Measurements from ENCODE around the gene ADI1. TPM values are rescaled to one million over a fixed set of nuclear protein-coding genes. Genes with fewer than 3 reads are reported as not detected.
A peak's percentile ranks its signal among the peaks of the same experiment; 100 is the strongest.
"Not testable (repeated sequence)": the region's sequence is repeated elsewhere in the genome, so short reads cannot be mapped to it uniquely, and the experiment has no call there.

The ADI1 gene
- total RNA-seq, 1 donor from 2014 or later: 21.8 TPM

GRCh38 chr2:3493615-3494007 lies 25.7 kb downstream of the ADI1 start:
- no peak for DNase-seq

DNA sequence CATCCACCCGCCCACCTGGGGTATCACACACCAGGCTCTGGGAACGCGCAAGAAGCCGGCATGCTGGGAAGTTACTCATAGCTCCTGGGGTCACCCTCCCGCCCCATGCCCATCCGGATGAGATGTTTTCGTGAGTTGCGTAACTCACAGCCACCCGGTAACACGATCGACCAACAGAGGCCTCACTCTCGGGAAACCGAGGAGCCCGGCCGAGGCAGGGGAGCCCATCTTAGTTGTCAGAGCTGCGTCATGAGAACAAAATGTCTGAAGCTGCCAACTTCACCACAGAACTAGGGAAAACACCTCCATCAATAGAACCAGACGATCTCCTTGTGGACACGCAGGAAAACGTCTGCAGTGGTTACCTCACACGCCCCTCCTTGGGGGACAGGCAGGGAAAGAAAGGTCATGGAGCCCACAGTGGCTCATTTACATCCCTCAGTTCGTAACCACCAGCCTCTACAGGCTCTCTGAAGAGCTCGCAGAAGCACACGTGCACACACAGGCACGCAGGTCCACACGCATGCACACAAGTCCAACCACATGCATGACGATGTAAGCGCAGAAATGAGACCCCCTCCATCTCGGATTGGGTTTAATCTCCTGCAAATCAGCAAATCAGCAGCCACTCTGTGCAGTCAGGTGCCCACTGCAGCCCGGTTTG lies 26.2 kb downstream of the ADI1 start:
- DNase-seq: no peak

DNA sequence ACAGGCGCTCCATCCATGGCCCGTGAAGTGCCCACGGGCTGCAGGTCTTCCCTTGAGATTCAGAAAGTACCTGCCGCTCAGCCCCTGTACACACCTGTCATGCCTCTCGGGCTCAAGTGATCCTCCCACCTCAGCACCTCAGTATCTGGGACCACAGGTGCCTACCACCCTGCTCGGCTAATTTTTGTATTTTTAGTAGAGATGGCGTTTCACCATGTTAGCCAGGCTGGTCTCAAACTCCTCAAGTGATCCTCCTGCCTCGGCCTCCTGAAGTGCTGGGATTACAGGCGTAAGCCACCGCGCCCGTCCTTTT lies 26.9 kb downstream of the ADI1 start:
- not testable (repeated sequence) for DNase-seq

DNA sequence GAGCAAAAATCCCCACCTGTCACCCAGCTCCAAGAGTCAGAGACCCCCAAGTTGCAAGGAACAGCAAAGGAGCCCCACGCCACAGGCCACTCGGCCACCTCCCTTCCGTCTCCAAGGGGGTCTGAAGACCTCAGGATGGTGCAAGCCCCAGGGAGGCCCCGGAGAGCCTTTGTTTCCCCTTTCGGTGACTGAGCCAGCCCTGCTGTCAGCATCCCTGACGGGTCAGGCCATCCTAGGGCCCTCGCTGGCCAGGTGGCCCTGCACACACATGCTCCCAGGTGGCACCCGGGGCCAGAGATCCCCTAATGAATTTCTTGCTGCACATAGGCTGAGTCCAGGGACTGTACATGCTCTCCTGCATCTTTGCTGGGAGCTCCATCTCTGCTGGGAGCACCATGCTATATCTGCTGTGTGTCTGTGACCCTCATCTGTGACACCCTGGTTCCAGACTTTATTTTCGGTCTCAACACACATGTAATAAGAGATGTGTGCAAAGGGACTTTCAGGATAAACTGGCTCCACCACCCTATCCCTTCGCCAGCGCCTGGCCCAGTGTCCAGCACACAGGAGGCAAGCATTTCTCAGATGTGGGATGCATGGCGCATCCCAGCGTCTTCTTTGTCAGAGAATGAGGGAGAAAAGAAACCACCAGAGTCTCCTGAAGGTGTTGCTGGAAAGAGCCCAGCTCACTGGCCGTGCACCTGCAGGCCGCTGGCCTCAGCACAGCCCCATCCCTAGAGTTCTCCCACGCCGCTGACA lies 27.4 kb downstream of the ADI1 start:
- no peak for DNase-seq

DNA sequence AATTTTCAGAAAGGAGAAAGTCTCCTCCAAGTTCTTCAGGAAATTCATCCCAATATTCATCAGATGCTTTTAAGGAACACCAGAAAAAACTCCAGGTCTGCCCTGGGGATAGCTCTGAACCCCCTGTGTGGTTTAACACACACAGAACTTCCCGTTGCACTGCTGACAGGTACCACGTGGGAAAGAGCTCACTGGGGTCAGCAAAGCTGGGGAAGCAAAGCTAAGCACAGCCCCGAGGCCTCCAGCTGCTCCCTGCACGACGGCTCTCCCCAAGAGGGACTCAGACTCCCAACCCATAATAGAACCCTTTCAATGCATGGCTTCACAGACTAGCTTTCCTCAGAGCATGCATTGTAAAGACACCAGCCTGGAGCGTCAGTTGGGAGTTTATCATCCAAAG lies 28.0 kb downstream of the ADI1 start:
- no peak for DNase-seq

- no peak for DNase-seq
Measured at GRCh38 chr2:3490191-3491170, 28.9 kb downstream of the ADI1 start.

DNA sequence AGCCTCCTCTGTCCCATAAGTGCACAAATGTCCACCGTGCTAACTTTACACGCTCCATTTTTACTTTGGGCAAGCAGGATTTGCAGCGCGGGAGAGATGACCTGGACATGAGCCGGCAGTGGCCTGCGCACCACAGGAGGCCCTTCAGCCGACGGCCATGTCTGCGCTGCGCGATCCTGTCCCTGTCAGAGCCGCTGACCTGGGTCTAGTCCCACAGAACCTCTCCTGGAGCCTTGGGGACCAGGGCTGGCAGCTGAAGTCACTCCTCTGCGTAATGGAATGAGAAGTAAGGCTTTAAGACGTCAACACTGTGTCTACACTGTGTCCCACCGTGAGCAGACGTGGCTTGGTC lies 29.6 kb downstream of the ADI1 start:
- no peak for DNase-seq

GRCh38 chr2:3488855-3489763 lies 30.2 kb downstream of the ADI1 start:
- no peak for DNase-seq

GRCh38 chr2:3488061-3488531 lies 31.2 kb downstream of the ADI1 start:
- DNase-seq: no peak

DNA sequence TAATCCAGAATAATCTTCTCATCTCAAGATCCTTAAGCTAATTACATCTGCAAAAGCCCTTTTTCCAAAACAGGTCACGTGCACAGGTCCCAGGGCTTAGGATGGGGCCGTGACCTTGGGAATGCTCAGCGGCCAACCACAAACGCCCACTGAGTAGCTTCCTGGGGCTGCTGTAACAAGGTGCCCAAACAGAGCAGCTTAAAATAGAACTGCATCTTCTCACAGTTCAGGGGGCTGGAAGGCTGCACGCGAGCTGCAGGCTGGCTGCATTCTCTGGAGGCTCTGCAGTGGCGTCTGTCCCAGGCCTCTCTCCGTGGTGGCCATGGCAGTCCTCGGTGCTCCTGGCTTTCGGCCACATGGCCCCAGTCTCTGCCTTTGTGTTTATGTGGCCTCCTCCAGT lies 31.9 kb downstream of the ADI1 start:
- no peak for DNase-seq

- DNase-seq: no peak
Measured at GRCh38 chr2:3487028-3487425, 32.3 kb downstream of the ADI1 start.

- no peak for DNase-seq
Measured at GRCh38 chr2:3486047-3487027, 33.0 kb downstream of the ADI1 start.

GRCh38 chr2:3485166-3485565 lies 34.2 kb downstream of the ADI1 start:
- DNase-seq: no peak

DNA sequence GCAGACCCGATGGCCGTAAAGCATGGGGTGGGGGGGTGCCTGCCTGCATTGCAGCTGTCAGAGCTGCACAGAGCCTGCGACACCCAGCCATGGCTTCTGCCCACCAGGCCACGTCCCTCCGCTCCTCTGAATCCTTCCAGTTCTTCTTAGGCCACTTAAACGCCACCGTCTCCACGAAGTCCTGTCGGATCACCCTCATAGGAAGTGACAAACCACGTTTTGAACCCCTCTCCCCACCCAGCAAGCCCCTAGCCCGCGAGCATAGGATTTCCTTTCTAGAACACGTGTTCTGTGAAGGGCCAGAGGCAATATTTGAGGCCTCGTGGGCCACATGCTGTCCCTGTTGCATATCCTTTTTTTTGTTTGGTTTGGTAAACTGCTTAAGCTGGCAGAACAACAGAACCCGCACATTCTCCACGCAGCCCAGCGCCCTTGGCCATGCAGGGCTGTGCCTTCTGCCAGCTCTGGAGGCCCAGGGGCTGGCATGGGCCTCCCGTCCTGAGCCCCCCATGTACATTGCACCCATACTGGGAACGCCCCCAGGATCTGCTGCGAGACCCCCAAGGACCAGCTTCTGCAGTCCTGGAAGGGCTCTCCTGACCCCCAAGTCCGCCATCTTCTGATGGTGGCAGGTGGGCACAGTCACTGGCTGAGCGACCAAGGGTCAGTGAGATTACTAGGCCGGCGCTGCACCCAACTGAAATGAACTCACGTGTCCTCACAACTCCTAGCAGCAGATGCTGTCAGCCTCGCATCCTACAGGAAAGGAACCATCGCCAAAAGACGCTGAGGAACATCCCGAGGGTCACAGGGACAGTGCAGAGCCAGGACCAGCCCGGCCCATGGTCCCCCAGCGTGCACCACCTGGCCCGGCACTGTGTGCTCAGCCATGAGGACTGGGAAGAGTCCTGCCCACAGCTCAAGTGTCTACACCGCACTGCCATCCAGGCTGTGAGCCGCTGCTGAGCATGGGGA lies 35.1 kb downstream of the ADI1 start:
- no peak for DNase-seq

GRCh38 chr2:3483227-3483985 lies 35.9 kb downstream of the ADI1 start:
- DNase-seq: peak; percentile 19

DNA sequence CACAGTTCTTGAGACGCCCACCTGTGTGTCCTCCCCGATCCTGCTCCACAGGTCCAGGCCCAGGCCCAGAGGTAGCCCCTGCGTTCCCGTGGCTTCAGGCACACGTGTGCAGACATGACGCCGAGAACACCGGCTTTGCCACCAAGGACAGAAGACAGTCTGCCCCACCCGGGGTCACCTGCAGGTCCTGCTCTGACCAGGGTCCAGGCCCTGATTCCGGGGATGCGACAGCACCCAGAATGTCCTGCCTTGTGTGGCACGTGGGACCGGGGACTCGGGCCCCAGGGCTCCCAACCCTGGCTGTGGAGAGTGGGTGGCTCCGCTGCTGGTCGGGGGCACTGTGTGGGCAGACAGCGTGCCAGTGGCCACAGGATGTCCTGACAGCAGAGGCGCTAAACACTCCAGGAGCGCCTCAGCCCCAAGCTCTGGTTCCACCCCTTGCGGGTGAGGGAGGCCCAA lies 36.9 kb downstream of the ADI1 start:
- DNase-seq: no peak

- no peak for DNase-seq
Measured at GRCh38 chr2:3481736-3482362, 37.5 kb downstream of the ADI1 start.

- no peak for DNase-seq
Measured at GRCh38 chr2:3481011-3481400, 38.3 kb downstream of the ADI1 start.

Data from skin of body (tissue), 2 donors.